GM12878 (cell line): ENCODE measurements around the gene TOM1L2. TPM values are rescaled to one million over a fixed set of nuclear protein-coding genes. Genes with fewer than 3 reads are reported as not detected.

ENCODE experiments used
- BHLHE40 ChIP-seq, 2 experiments: fragments of 450-650 bp in 1 of 2; IDR thresholded peaks; 2 replicates each; pipeline ENCODE4 v1.6.1; 2011 to 2017; ENCODE audit warnings: low read depth in 2 of 2, borderline replicate concordance in 1 of 2, improper control_type of control experiment in 1 of 2, low read length in 1 of 2, mild to moderate bottlenecking in 1 of 2
- CBFB ChIP-seq: IDR thresholded peaks from 2 replicates; pipeline ENCODE4 v1.6.1; 2016; ENCODE audit warnings: antibody characterized with exemption, low read depth
- IRF4 ChIP-seq: IDR thresholded peaks from 2 replicates; pipeline ENCODE4 v1.6.1; 2011; ENCODE audit warnings: low read depth, low read length
- NKRF ChIP-seq: fragments of 450-650 bp; conservative IDR thresholded peaks from 2 replicates; pipeline ENCODE4 v1.6.1; 2017; ENCODE audit warnings: mild to moderate bottlenecking, moderate library complexity
- RCOR1 ChIP-seq: conservative IDR thresholded peaks from 2 replicates; pipeline ENCODE4 v1.6.1; 2012; ENCODE audit warnings: low read depth, low read length, improper control_type of control experiment
- SMAD1 ChIP-seq: fragments of 450-650 bp; IDR thresholded peaks from 2 replicates; pipeline ENCODE4 v1.6.1; 2018; ENCODE audit warnings: mild to moderate bottlenecking, low read depth; ENCODE audit not compliant: partially characterized antibody
- SMC3 ChIP-seq: IDR thresholded peaks from 2 replicates; pipeline ENCODE4 v1.6.1; 2011; ENCODE audit warnings: low read length, improper control_type of control experiment, borderline replicate concordance
- TCF12 ChIP-seq: IDR thresholded peaks from 2 replicates; pipeline ENCODE4 v1.6.1; 2011; ENCODE audit warnings: low read depth, mild to moderate bottlenecking, low read length
- YY1 ChIP-seq: IDR thresholded peaks from 2 replicates; pipeline ENCODE4 v1.6.1; 2011; ENCODE audit warnings: low read depth, mild to moderate bottlenecking, low read length
- ZBTB33 ChIP-seq: fragments of 450-650 bp; IDR thresholded peaks from 2 replicates; pipeline ENCODE4 v1.6.1; 2017; ENCODE audit warnings: mild to moderate bottlenecking
- ZNF24 ChIP-seq: fragments of 450-650 bp; IDR thresholded peaks from 2 replicates; pipeline ENCODE4 v1.6.1; 2017; ENCODE audit warnings: antibody characterized with exemption, mild to moderate bottlenecking
- ZNF687 ChIP-seq: fragments of 450-650 bp; IDR thresholded peaks from 2 replicates; pipeline ENCODE4 v1.6.1; 2017; ENCODE audit warnings: mild to moderate bottlenecking, moderate library complexity
- ZSCAN29 ChIP-seq: fragments of 450-650 bp; IDR thresholded peaks from 2 replicates; pipeline ENCODE4 v1.6.1; 2017; ENCODE audit warnings: mild to moderate bottlenecking, moderate library complexity
- polyA plus RNA-seq, 11 experiments: library from polyadenylated mRNA; depleted of rRNA in 4 of 11; unstranded in 6 of 11; stranded (reverse) in 5 of 11; fragments of >200 nt; fragmentation: Nextera tagmentation in 4 of 11; fragmentation: Illumina TruSeq in 1 of 11; extraction: Ambion mirVana in 4 of 11; extraction: Trizol in 1 of 11; gene quantifications; 1 replicate in 1 of 11; 2 replicates in 10 of 11; pipeline versions ENCODE4 v1.2.1 to v1.2.3, GENCODE V29; 2011 to 2016; ENCODE audit warnings: inconsistent platforms in 2 of 11, missing spikeins in 2 of 11, low read depth in 1 of 11
- total RNA-seq, 4 experiments: library from RNA; depleted of rRNA in 3 of 4; stranded (reverse); fragments of >200 nt in 3 of 4; fragmentation: Illumina TruSeq in 1 of 4; extraction: Trizol in 1 of 4; gene quantifications; 2 replicates each; pipeline versions ENCODE4 v1.2.1 to v1.2.3, GENCODE V29; 2013 to 2021

TOM1L2 gene
- total and polyA plus RNA-seq, 10 of the 15 experiments (the other 5 are each of a cell fraction or from before 2014, with no cell fraction given) = 0.19 to 19.2 (median 8.1) TPM

GRCh38 chr17:17849845-17850373 lies 122.3 kb downstream of the TOM1L2 start (continued):
- no peak for TF ChIP-seq NKRF
- peak; percentile 51; the same call in 1 of the 2 replicates for TF ChIP-seq YY1
- peak; percentile 85; the same call in 1 of the 2 replicates for TF ChIP-seq ZBTB33
- TF ChIP-seq ZSCAN29 = no peak
- no peak for TF ChIP-seq SMAD1
- TF ChIP-seq CBFB = no peak
- 0 out of 2 replicates have a peak, but pooled peaks have one; percentile 14 for TF ChIP-seq IRF4
- no peak for TF ChIP-seq RCOR1
- TF ChIP-seq BHLHE40 (IDR thresholded peaks at IDR 0.05; ENCODE audit: borderline replicate concordance in 1 of 2, low read depth in 2 of 2, low read length in 1 of 2) = peak in 1 of 2 experiments; percentile 35; a peak in 1 of 4 replicates
- TF ChIP-seq SMC3 = peak; percentile 1; the same call in 1 of the 2 replicates
- no peak for TF ChIP-seq ZNF24
- TF ChIP-seq TCF12 = no peak
- peak; percentile 86 for TF ChIP-seq ZNF687
- TF ChIP-seq, all 136 proteins: peak for 11
